HUES64 (cell line): Measurements from ENCODE around the gene ARHGEF39.

Experiments used
- H3K27ac ChIP-seq: 2 replicates; pipeline ENCODE4 v1.7.0; 2013; ENCODE audit warnings: low read depth, low read length, inconsistent platforms
- H3K27me3 ChIP-seq: 2 replicates; pipeline ENCODE4 v1.6.1; 2013; ENCODE audit warnings: mild to moderate bottlenecking, low read length; ENCODE audit not compliant: insufficient read depth
- H3K36me3 ChIP-seq: 2 replicates; pipeline ENCODE4 v1.6.1; 2013; ENCODE audit warnings: mild to moderate bottlenecking, low read length; ENCODE audit not compliant: insufficient read depth
- H3K4me1 ChIP-seq: 2 replicates; pipeline ENCODE4 v1.6.1; 2013; ENCODE audit warnings: mild to moderate bottlenecking, low read length, moderate library complexity; ENCODE audit not compliant: insufficient read depth
- H3K4me3 ChIP-seq: 2 replicates; pipeline ENCODE4 v1.5.1; 2013; ENCODE audit warnings: mild to moderate bottlenecking, low read length, moderate library complexity
- H3K9ac ChIP-seq: 2 replicates; pipeline ENCODE4 v1.6.1; 2013; ENCODE audit warnings: mild to moderate bottlenecking, low read depth, low read length
- H3K9me3 ChIP-seq: 2 replicates; pipeline ENCODE4 v1.6.1; 2013; ENCODE audit warnings: low read depth, low read length; ENCODE audit not compliant: insufficient read depth
- WGBS: fragments of 150-250, 120-280 bp; methylation state at CpG from one replicate; pipeline ENCODE4 v1.1.7; 2013; ENCODE audit warnings: missing lambda C conversion rate; 5-methylcytosine and 5-hydroxymethylcytosine counted together

The ARHGEF39 gene

GRCh38 chr9:35705372-35705771 is 40.4 kb upstream of the ARHGEF39 start:
- Histone ChIP-seq H3K4me3 (no peak overlapping the region), H3K9ac (no peak overlapping the region), H3K9me3 (no peaks in the 10 kb centered on the region), H3K4me1 (no peaks in the 10 kb centered on the region), H3K36me3 (peaks cover 93% of the 10 kb centered on the region), H3K27ac (no peak overlapping the region), H3K27me3 (no peaks in the 10 kb centered on the region)
- 89% methylated on average over 8 of the region's 8 CpGs for WGBS

DNA sequence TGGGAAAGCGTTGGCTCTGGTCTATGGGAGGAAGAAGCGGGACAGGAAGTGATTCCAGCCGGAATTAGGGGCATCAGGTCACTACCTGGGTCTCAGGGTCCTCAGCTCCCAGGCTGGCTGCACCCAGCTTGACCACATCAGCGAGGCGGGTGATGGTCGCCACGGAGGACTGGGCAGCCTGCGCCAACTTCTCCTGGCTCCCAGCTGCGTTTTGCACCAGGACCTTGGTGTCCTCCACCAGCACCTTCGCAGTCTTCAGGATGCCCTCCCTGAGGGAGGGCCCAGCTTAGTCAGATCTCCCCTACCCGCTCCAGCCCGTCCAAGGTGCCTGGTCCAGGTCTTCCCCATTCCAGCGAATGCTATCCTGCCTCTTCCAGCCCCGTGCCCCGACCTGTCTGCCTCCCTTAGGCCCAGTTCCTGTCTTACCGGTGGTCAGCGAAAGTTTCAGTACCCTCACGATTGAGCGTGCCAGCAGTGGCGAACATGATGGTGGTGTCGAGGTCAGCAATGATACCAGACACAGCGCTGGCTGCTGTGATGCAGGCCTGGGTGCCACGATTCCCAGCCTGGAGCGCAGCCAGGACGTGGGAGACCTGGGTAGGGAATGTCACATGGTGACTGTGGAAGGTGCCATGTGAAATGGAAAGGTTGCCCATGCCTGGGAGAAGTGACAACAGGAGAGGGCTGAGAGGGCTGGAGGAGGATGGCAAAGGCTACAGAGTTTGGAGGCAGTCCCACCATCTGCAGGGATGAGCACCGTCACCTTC is 39.1 kb upstream of the ARHGEF39 start:
- Histone ChIP-seq H3K36me3 (peaks cover 98% of the 10 kb centered on the region), H3K27ac (no peak overlapping the region), H3K27me3 (no peaks in the 10 kb centered on the region), H3K4me1 (no peaks in the 10 kb centered on the region), H3K4me3 (no peak overlapping the region), H3K9ac (no peak overlapping the region), H3K9me3 (no peaks in the 10 kb centered on the region)
- 95% methylated on average over 26 of the region's 26 CpGs for WGBS

GRCh38 chr9:35702696-35703095 is 37.7 kb upstream of the ARHGEF39 start:
- Histone ChIP-seq H3K36me3 (peaks cover 98% of the 10 kb centered on the region), H3K9ac (no peak overlapping the region), H3K9me3 (no peaks in the 10 kb centered on the region), H3K27ac (no peak overlapping the region), H3K4me1 (no peaks in the 10 kb centered on the region), H3K4me3 (no peak overlapping the region), H3K27me3 (no peaks in the 10 kb centered on the region)
- 96% methylated on average over 7 of the region's 7 CpGs for WGBS

- Histone ChIP-seq H3K9ac (no peak overlapping the region), H3K4me3 (no peak overlapping the region), H3K27ac (no peak overlapping the region), H3K4me1 (no peaks in the 10 kb centered on the region), H3K27me3 (no peaks in the 10 kb centered on the region), H3K36me3 (peaks cover 95% of the 10 kb centered on the region), H3K9me3 (no peaks in the 10 kb centered on the region)
These were observed 35.9 kb upstream of the ARHGEF39 start for GRCh38 chr9:35700942-35701341.

DNA sequence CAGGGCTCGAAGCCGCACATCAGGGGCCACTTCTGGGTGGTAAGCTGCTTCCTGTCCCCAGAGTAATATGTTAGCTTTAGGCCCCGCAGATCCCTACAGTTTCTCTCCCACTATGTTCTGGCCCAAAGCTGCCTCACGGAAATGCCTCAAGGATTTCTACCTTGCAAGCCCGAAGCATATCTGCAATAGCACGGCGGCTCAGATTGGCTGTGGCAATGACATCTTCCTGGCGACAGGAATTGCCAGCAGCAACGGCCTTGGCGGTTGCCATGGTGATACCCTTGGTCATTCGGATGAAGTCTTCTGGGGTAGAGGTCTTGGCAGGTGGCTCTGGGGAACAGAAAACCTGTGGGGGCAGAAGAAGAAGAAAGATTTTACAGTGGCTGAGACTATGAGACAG is 35.0 kb upstream of the ARHGEF39 start:
- no peaks in the 10 kb centered on the region for H3K9me3 ChIP-seq

GRCh38 chr9:35698231-35698630 is 33.2 kb upstream of the ARHGEF39 start:
- Histone ChIP-seq H3K36me3 (peaks cover 72% of the 10 kb centered on the region), H3K4me1 (no peaks in the 10 kb centered on the region), H3K9me3 (no peaks in the 10 kb centered on the region), H3K9ac (no peak overlapping the region), H3K27me3 (no peaks in the 10 kb centered on the region), H3K4me3 (no peak overlapping the region), H3K27ac (no peak overlapping the region)
- WGBS = 95% methylated on average over 5 of the region's 5 CpGs

More for the DNA sequence above, 35.0 kb upstream of the ARHGEF39 start:
- H3K36me3 ChIP-seq = peaks cover 90% of the 10 kb centered on the region
- no peak overlapping the region for H3K27ac ChIP-seq
- H3K9ac ChIP-seq = no peak overlapping the region
- 93% methylated on average over 11 of the region's 11 CpGs for WGBS
- no peak overlapping the region for H3K4me3 ChIP-seq
- H3K27me3 ChIP-seq = no peaks in the 10 kb centered on the region
- no peaks in the 10 kb centered on the region for H3K4me1 ChIP-seq

- peaks cover 66% of the 10 kb centered on the region for H3K36me3 ChIP-seq
- no peaks in the 10 kb centered on the region for H3K9me3 ChIP-seq
- no peaks in the 10 kb centered on the region for H3K4me1 ChIP-seq
- no peaks in the 10 kb centered on the region for H3K27me3 ChIP-seq
- H3K9ac ChIP-seq = no peak overlapping the region
- no peak overlapping the region for H3K4me3 ChIP-seq
- H3K27ac ChIP-seq = no peak overlapping the region
- 94% methylated on average over 14 of the region's 14 CpGs for WGBS
These were observed 32.5 kb upstream of the ARHGEF39 start for GRCh38 chr9:35697486-35697885.

DNA sequence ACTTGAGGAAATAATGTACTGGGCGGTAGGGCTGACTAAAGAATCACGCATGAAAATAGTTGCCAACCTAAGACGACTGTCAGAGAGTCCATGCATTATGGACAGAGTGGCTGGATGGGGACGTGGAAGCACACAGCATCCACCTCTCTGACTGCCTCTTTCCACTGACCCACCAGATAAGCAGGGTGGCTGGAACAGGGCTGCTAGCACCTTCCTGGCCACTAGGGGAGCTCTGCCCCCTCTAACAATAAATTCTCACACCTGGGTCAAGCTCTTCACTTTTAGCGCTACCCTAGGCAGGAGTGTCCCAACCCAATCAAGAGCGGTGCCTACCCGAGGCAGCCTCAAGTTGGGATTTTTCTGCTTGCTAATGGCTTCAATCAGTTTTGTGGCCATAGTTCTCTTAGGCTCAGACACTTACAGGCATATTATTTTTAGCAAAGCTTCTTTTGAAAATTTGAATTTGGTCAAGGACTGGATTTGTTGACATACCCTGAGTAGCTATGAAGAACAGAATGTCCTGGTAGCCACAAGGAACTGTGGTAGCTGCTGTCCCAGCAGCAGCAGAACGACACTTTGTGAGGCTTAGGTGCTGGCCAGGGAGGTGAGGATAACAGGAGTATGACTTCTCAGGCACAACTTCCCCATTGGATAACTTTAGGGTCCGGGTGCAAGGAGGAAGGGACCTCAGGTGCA is 31.7 kb upstream of the ARHGEF39 start:
- 60% methylated on average over 9 of the region's 9 CpGs for WGBS
- no peak overlapping the region for H3K4me3 ChIP-seq
- no peak overlapping the region for H3K9ac ChIP-seq
- H3K27ac ChIP-seq = no peak overlapping the region
- no peaks in the 10 kb centered on the region for H3K27me3 ChIP-seq
- H3K36me3 ChIP-seq = peaks cover 59% of the 10 kb centered on the region
- H3K9me3 ChIP-seq = no peaks in the 10 kb centered on the region
- H3K4me1 ChIP-seq = no peaks in the 10 kb centered on the region

GRCh38 chr9:35695943-35696401 is 31.0 kb upstream of the ARHGEF39 start:
- Histone ChIP-seq H3K9ac (no peak overlapping the region), H3K36me3 (peaks cover 52% of the 10 kb centered on the region), H3K4me1 (no peaks in the 10 kb centered on the region), H3K27ac (no peak overlapping the region), H3K9me3 (no peaks in the 10 kb centered on the region), H3K4me3 (no peak overlapping the region), H3K27me3 (no peaks in the 10 kb centered on the region)
- WGBS = 97% methylated on average over 3 of the region's 3 CpGs

DNA sequence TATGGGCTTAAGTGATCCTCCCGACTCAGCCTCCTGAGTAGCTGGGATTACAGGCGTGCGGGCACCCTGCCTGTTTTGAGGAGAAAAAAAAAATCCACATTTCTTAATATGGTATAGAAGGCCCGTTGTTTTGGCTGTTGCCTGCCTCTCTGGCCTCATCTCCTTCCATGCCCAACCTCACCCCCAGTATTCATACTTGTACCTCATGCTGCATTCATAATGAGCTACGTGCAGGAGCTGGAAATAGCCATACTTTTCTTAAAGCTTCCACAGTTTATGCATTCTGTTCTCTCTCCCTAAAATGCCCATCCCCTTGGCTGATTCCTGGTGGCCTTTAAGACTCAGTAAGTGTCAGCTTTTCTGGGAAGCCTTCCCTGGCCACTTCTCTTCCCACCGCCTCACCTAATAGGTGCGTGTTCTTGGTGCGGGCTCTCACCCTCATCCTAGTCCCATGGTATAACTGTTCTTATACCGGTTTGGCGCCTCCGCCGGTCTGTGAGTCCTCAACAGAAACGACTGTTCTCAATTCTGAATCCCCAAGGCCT is 26.8 kb upstream of the ARHGEF39 start:
- peaks cover 24% of the 10 kb centered on the region for H3K36me3 ChIP-seq
- H3K27me3 ChIP-seq = no peaks in the 10 kb centered on the region
- peaks cover 9% of the 10 kb centered on the region for H3K4me1 ChIP-seq
- H3K9me3 ChIP-seq = no peaks in the 10 kb centered on the region
- 68% methylated on average over 11 of the region's 13 CpGs for WGBS
- H3K4me3 ChIP-seq = peak overlapping the region; percentile 77; the same call in 1 of the 2 replicates
- no peak overlapping the region for H3K27ac ChIP-seq
- no peak overlapping the region for H3K9ac ChIP-seq

DNA sequence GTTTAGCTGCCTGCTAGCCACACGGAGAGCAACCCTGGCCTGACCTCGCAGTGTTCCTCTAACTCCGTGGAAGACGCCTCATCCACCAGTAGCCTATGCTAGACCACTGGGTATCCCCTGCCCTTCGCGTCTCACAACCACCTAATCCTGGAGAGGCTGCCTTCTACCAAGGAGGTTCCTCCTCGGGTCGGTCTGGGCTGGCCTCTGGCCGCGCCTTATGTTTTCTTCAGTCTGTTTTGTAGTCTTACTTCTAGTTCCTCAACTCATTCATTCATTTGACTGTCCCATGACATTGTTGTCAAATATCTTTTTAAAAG is 26.3 kb upstream of the ARHGEF39 start:
- peaks cover 26% of the 10 kb centered on the region for H3K36me3 ChIP-seq
- H3K27ac ChIP-seq = peak overlapping the region; percentile 85; the same call in 1 of the 2 replicates
- peaks cover 9% of the 10 kb centered on the region for H3K4me1 ChIP-seq
- H3K9me3 ChIP-seq = no peaks in the 10 kb centered on the region
- 11% methylated on average over 10 of the region's 10 CpGs for WGBS
- no peaks in the 10 kb centered on the region for H3K27me3 ChIP-seq
- H3K9ac ChIP-seq = peak overlapping the region; percentile 41
- peak overlapping the region; percentile 77 for H3K4me3 ChIP-seq
